Measurements from ENCODE around the gene CCR3.
"Not testable (repeated sequence)": the region's sequence is repeated elsewhere in the genome, so short reads cannot be mapped to it uniquely, and the experiment has no call there.

CCR3 gene

GRCh38 chr3:46205286-46205960, 36.8 kb upstream of the CCR3 start:
- no peak overlapping the region for H3K27ac ChIP-seq (ENCODE audit: low read depth, low read length)

GRCh38 chr3:46206282-46207015, 35.8 kb upstream of the CCR3 start:
- H3K4me2 ChIP-seq (ENCODE audit: low read depth, low read length, poor library complexity, severe bottlenecking), result no peak overlapping the region
- TF ChIP-seq EZH2phosphoT487 (conservative IDR thresholded peaks at IDR 0.05; ENCODE audit: low read length) (no peak), CTCF (IDR thresholded peaks at IDR 0.05; ENCODE audit: insufficient read depth, low read length, poor library complexity, severe bottlenecking) (no peak)
- H3K9me2 ChIP-seq (replicated peaks; ENCODE audit: insufficient read depth, low read length), result no peaks in the 10 kb centered on the region
- H3K79me2 ChIP-seq (ENCODE audit: insufficient read depth, low read length), result no peaks in the 10 kb centered on the region
- no peak overlapping the region for H2AFZ ChIP-seq (ENCODE audit: low read depth, low read length, severe bottlenecking)
- H3K9me3 ChIP-seq (ENCODE audit: insufficient read depth, low read length), result no peaks in the 10 kb centered on the region
- H3K4me3 ChIP-seq (ENCODE audit: insufficient read depth, low read length, poor library complexity, severe bottlenecking), result no peak overlapping the region
- H3F3A ChIP-seq (ENCODE audit: insufficient read depth), result no peaks in the 10 kb centered on the region
- H3K36me3 ChIP-seq (ENCODE audit: low read length), result no peaks in the 10 kb centered on the region
- no peaks in the 10 kb centered on the region for H3K27me3 ChIP-seq (ENCODE audit: low read length)
- no peaks in the 10 kb centered on the region for H4K20me1 ChIP-seq (ENCODE audit: low read depth, low read length)
- no peak overlapping the region for H3K27ac ChIP-seq (ENCODE audit: low read depth, low read length)
- H3K9ac ChIP-seq (ENCODE audit: low read length), result no peak overlapping the region

More at GRCh38 chr3:46205286-46205960, 36.8 kb upstream of the CCR3 start:
- H3F3A ChIP-seq (ENCODE audit: insufficient read depth), result no peaks in the 10 kb centered on the region
- H2AFZ ChIP-seq (ENCODE audit: low read depth, low read length, severe bottlenecking), result no peak overlapping the region
- H3K4me2 ChIP-seq (ENCODE audit: low read depth, low read length, poor library complexity, severe bottlenecking), result no peak overlapping the region
- no peaks in the 10 kb centered on the region for H3K9me2 ChIP-seq (replicated peaks; ENCODE audit: insufficient read depth, low read length)
- H4K20me1 ChIP-seq (ENCODE audit: low read depth, low read length), result no peaks in the 10 kb centered on the region
- TF ChIP-seq EZH2phosphoT487 (conservative IDR thresholded peaks at IDR 0.05; ENCODE audit: low read length) (no peak), CTCF (IDR thresholded peaks at IDR 0.05; ENCODE audit: insufficient read depth, low read length, poor library complexity, severe bottlenecking) (no peak)
- H3K27me3 ChIP-seq (ENCODE audit: low read length), result no peaks in the 10 kb centered on the region
- no peak overlapping the region for H3K4me3 ChIP-seq (ENCODE audit: insufficient read depth, low read length, poor library complexity, severe bottlenecking)
- no peaks in the 10 kb centered on the region for H3K79me2 ChIP-seq (ENCODE audit: insufficient read depth, low read length)
- no peaks in the 10 kb centered on the region for H3K9me3 ChIP-seq (ENCODE audit: insufficient read depth, low read length)
- no peak overlapping the region for H3K9ac ChIP-seq (ENCODE audit: low read length)
- no peaks in the 10 kb centered on the region for H3K36me3 ChIP-seq (ENCODE audit: low read length)

GRCh38 chr3:46207514-46207913, 34.7 kb upstream of the CCR3 start:
- H3F3A ChIP-seq (ENCODE audit: insufficient read depth); H2AFZ ChIP-seq (ENCODE audit: low read depth, low read length, severe bottlenecking); H4K20me1 ChIP-seq (ENCODE audit: low read depth, low read length); H3K4me2 ChIP-seq (ENCODE audit: low read depth, low read length, poor library complexity, severe bottlenecking); H3K27ac ChIP-seq (ENCODE audit: low read depth, low read length); H3K9me2 ChIP-seq (replicated peaks; ENCODE audit: insufficient read depth, low read length); H3K27me3 ChIP-seq (ENCODE audit: low read length); H3K79me2 ChIP-seq (ENCODE audit: insufficient read depth, low read length); H3K9ac ChIP-seq (ENCODE audit: low read length); H3K4me3 ChIP-seq (ENCODE audit: insufficient read depth, low read length, poor library complexity, severe bottlenecking); H3K9me3 ChIP-seq (ENCODE audit: insufficient read depth, low read length); H3K36me3 ChIP-seq (ENCODE audit: low read length): not testable (repeated sequence)

- no peak within 1 kb of the TSS for H3K4me3 ChIP-seq (ENCODE audit: insufficient read depth, low read length, poor library complexity, severe bottlenecking)
- H3K27me3 ChIP-seq (ENCODE audit: low read length), result no peaks in the 10 kb centered on the region
- H2AFZ ChIP-seq (ENCODE audit: low read depth, low read length, severe bottlenecking), result no peak within 1 kb of the TSS
- H4K20me1 ChIP-seq (ENCODE audit: low read depth, low read length), result no peaks in the 10 kb centered on the region
- H3K9me2 ChIP-seq (replicated peaks; ENCODE audit: insufficient read depth, low read length), result no peaks in the 10 kb centered on the region
- no peak within 1 kb of the TSS for H3K4me2 ChIP-seq (ENCODE audit: low read depth, low read length, poor library complexity, severe bottlenecking)
- no peaks in the 10 kb centered on the region for H3K79me2 ChIP-seq (ENCODE audit: insufficient read depth, low read length)
- H3F3A ChIP-seq (ENCODE audit: insufficient read depth), result no peaks in the 10 kb centered on the region
- H3K27ac ChIP-seq (ENCODE audit: low read depth, low read length), result no peak within 1 kb of the TSS
- TF ChIP-seq CTCF (IDR thresholded peaks at IDR 0.05; ENCODE audit: insufficient read depth, low read length, poor library complexity, severe bottlenecking) (no peak), EZH2phosphoT487 (conservative IDR thresholded peaks at IDR 0.05; ENCODE audit: low read length) (no peak)
- no peaks in the 10 kb centered on the region for H3K36me3 ChIP-seq (ENCODE audit: low read length)
- no peaks in the 10 kb centered on the region for H3K9me3 ChIP-seq (ENCODE audit: insufficient read depth, low read length)
- no peak within 1 kb of the TSS for H3K9ac ChIP-seq (ENCODE audit: low read length)
Measured at GRCh38 chr3:46208167-46208704, 34.0 kb upstream of the CCR3 start, which contains the start of gene CCR1. Gene CCR1 (minus strand): TSS chr3:46208313. CDS start chr3:46204313, 4,000 bp downstream.
